Right atrium auricular region (tissue), 2 donors: ENCODE results near the gene GPHN. TPM values are rescaled to one million over a fixed set of nuclear protein-coding genes. Genes with fewer than 3 reads are reported as not detected.

Experiments
- DNase-seq: peaks from one replicate; pipeline ENCODE4 v3.0.0-alpha.2; 2019; ENCODE audit warnings: low spot score
- H3K27ac ChIP-seq, 2 donors: fragments of 200-600 bp; sonication (generic); 1 replicate in 1 of 2; 2 replicates in 1 of 2; pipeline ENCODE4 v1.5.1; 2016 to 2019
- H3K27me3 ChIP-seq, 2 donors: fragments of 200-600 bp; sonication (generic); one replicate each; pipeline versions ENCODE4 v1.5.1 to v1.6.0; 2017 to 2019
- H3K36me3 ChIP-seq: fragments of 200-600 bp; sonication (generic); one replicate; pipeline ENCODE4 v1.5.1; 2016
- H3K4me1 ChIP-seq, 2 donors: fragments of 200-600 bp; sonication (generic); one replicate each; pipeline versions ENCODE4 v1.5.1 to v1.6.0; 2017 to 2019
- H3K4me3 ChIP-seq, 2 donors: fragments of 200-600 bp; sonication (generic); 1 replicate in 1 of 2; 2 replicates in 1 of 2; pipeline ENCODE4 v1.5.1; 2017 to 2019; ENCODE audit warnings: mild to moderate bottlenecking in 1 of 2, moderate library complexity in 1 of 2
- H3K9me3 ChIP-seq, 2 donors: fragments of 200-600 bp; sonication (generic); one replicate each; pipeline ENCODE4 v1.5.1; 2019
- CTCF ChIP-seq, 2 donors: fragments of 200-600 bp; sonication (generic); IDR thresholded peaks; one replicate each; pipeline ENCODE4 v1.5.1; 2019; ENCODE audit warnings: antibody characterized with exemption in 2 of 2
- total RNA-seq, 2 donors: library from RNA; depleted of rRNA; stranded (reverse); fragments of >200 nt; gene quantifications; one replicate each; pipeline ENCODE4 v1.1.0, GENCODE V29; 2016

Gene GPHN
- total RNA-seq, 2 donors from 2014 or later, result 14.9 TPM

DNA sequence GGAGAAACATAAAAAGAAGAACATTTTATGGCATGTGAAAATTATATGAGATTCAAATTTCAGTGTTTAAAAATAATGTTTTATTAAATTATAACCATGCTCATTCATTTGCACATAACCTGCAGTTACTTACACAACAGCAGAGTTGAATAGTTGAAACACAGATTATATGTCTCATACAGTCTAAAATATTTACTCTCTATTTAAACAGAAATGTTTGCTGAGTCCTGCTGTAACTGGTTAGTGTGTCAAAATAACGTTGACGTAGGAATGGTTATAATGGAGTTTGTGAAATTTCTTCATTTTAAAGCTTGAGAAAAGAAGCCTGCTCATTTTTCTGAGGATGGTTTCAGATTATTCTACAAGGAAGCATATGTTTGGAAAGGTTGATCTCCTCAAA lies 484.8 kb downstream of the GPHN start:
- H3K27ac ChIP-seq, result no peak overlapping the region
- DNase-seq, result no peak
- TF ChIP-seq CTCF (IDR thresholded peaks at IDR 0.05), result no peak
- H3K36me3 ChIP-seq, result no peaks in the 10 kb centered on the region
- no peaks in the 10 kb centered on the region for H3K4me1 ChIP-seq
- no peaks in the 10 kb centered on the region for H3K9me3 ChIP-seq
- no peaks in the 10 kb centered on the region for H3K27me3 ChIP-seq
- no peak overlapping the region for H3K4me3 ChIP-seq

- H3K4me1 ChIP-seq, result no peaks in the 10 kb centered on the region
- no peaks in the 10 kb centered on the region for H3K9me3 ChIP-seq
- H3K4me3 ChIP-seq, result no peak overlapping the region
- no peak overlapping the region for H3K27ac ChIP-seq
- H3K36me3 ChIP-seq, result no peaks in the 10 kb centered on the region
- no peak for DNase-seq
- no peak for TF ChIP-seq CTCF (IDR thresholded peaks at IDR 0.05)
- no peaks in the 10 kb centered on the region for H3K27me3 ChIP-seq
Measured at GRCh38 chr14:66993512-66993911, 485.6 kb downstream of the GPHN start.

GRCh38 chr14:66998013-66998412 lies 490.1 kb downstream of the GPHN start:
- no peak for TF ChIP-seq CTCF (IDR thresholded peaks at IDR 0.05)
- no peaks in the 10 kb centered on the region for H3K4me1 ChIP-seq
- no peak for DNase-seq
- no peaks in the 10 kb centered on the region for H3K27me3 ChIP-seq
- no peaks in the 10 kb centered on the region for H3K36me3 ChIP-seq
- no peaks in the 10 kb centered on the region for H3K9me3 ChIP-seq
- H3K4me3 ChIP-seq, result no peak overlapping the region
- H3K27ac ChIP-seq, result no peak overlapping the region

GRCh38 chr14:66999978-67000377 lies 492.0 kb downstream of the GPHN start:
- DNase-seq, result no peak
- Histone ChIP-seq H3K27me3 (no peaks in the 10 kb centered on the region), H3K27ac (no peak overlapping the region), H3K4me3 (no peak overlapping the region), H3K36me3 (no peaks in the 10 kb centered on the region), H3K9me3 (no peaks in the 10 kb centered on the region), H3K4me1 (no peaks in the 10 kb centered on the region)
- no peak for TF ChIP-seq CTCF (IDR thresholded peaks at IDR 0.05)

- Histone ChIP-seq H3K27ac (no peak overlapping the region), H3K27me3 (no peaks in the 10 kb centered on the region), H3K9me3 (no peaks in the 10 kb centered on the region), H3K4me1 (no peaks in the 10 kb centered on the region), H3K4me3 (no peak overlapping the region), H3K36me3 (no peaks in the 10 kb centered on the region)
- no peak for TF ChIP-seq CTCF (IDR thresholded peaks at IDR 0.05)
- DNase-seq, result no peak
Measured at GRCh38 chr14:67002994-67003753, 495.2 kb downstream of the GPHN start.

DNA sequence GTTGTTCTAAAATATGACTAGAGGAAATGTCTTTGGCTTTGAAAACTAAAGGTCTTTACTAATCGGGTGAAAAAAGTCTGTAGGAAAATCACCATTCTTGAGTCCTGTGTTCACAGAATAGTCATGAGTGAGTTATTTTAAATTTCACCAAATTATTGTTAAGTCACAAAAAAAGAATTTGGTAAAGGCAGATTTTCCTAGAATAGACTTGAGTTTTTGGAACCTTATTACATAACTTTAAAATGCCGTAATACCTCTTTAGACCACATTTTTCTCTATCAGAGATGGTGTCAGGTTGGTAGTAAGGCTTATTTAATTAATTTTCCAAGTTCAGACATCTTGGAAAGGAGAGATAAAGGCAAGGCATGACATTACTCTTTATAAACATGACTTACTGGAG lies 496.6 kb downstream of the GPHN start:
- no peak overlapping the region for H3K27ac ChIP-seq
- no peak overlapping the region for H3K4me3 ChIP-seq
- H3K36me3 ChIP-seq, result no peaks in the 10 kb centered on the region
- no peaks in the 10 kb centered on the region for H3K4me1 ChIP-seq
- no peaks in the 10 kb centered on the region for H3K9me3 ChIP-seq
- DNase-seq, result no peak
- H3K27me3 ChIP-seq, result no peaks in the 10 kb centered on the region
- TF ChIP-seq CTCF (IDR thresholded peaks at IDR 0.05), result no peak
